Panc1 (cell line): ENCODE measurements around the gene ATXN1. TPM values are rescaled to one million over a fixed set of nuclear protein-coding genes. Genes with fewer than 3 reads are reported as not detected.
A peak's percentile ranks its signal among the peaks of the same experiment; 100 is the strongest.

Experiments used
- ATAC-seq: fragments of 200-7000 bp; cut with Tn5 transposase; 2 replicates; pipeline ENCODE4 v1.9.1; 2020; ENCODE audit warnings: mild to moderate bottlenecking, moderate library complexity
- BruUV-seq: library from RNA; stranded (reverse); fragments of 400-500 nt; replicated peaks from 2 replicates; lab custom pipeline; 2021; lab: Mats Ljungman, UMichigan
- CTCF ChIA-PET: fragments of 300-600 bp; sonication (Branson Sonifier 250); formaldehyde crosslinking; loops from one replicate; lab custom pipeline; 2022; ENCODE audit warnings: antibody characterized with exemption; lab: Charles Lee
- POLR2A ChIA-PET: fragments of 300-600 bp; sonication (Branson Sonifier 250); formaldehyde crosslinking; loops from one replicate; lab custom pipeline; 2022; ENCODE audit warnings: antibody characterized with exemption; lab: Charles Lee
- DNase-seq: peaks from one replicate; pipeline ENCODE4 v3.0.0-alpha.2; 2010; ENCODE audit warnings: low read depth, low spot score
- H3K27ac ChIP-seq: 2 replicates; pipeline ENCODE4 v1.5.1; 2011; ENCODE audit warnings: mild to moderate bottlenecking, low read length, inconsistent platforms
- H3K27me3 ChIP-seq: fragments of 200-500 bp; sonication (Bioruptor generic); 2 replicates; pipeline ENCODE4 v1.6.0; 2014; ENCODE audit warnings: low read length, inconsistent platforms; ENCODE audit not compliant: control insufficient read depth, insufficient read depth
- H3K36me3 ChIP-seq: fragments of 200-500 bp; sonication (Bioruptor generic); 2 replicates; pipeline ENCODE4 v1.5.1; 2014; ENCODE audit warnings: inconsistent platforms, mild to moderate bottlenecking, low read length, moderate library complexity; ENCODE audit not compliant: control insufficient read depth, insufficient read depth
- H3K4me1 ChIP-seq: 2 replicates; pipeline ENCODE4 v1.5.1; 2011; ENCODE audit warnings: inconsistent platforms, mild to moderate bottlenecking, low read length, moderate library complexity; ENCODE audit not compliant: control insufficient read depth, insufficient read depth
- H3K4me3 ChIP-seq, 2 experiments: 2 replicates each; pipeline ENCODE4 v1.5.1; 2011 to 2012; ENCODE audit warnings: low read depth in 2 of 2, low read length in 2 of 2, mild to moderate bottlenecking in 2 of 2, inconsistent platforms in 1 of 2, moderate library complexity in 1 of 2
- H3K9me3 ChIP-seq: fragments of 200-500 bp; sonication (Bioruptor generic); 2 replicates; pipeline ENCODE4 v1.5.1; 2014; ENCODE audit warnings: low read depth, mild to moderate bottlenecking, inconsistent platforms, low read length, moderate library complexity; ENCODE audit not compliant: control insufficient read depth, insufficient read depth
- POLR2AphosphoS5 ChIP-seq: IDR thresholded peaks from 2 replicates; pipeline ENCODE4 v1.6.1; 2012; ENCODE audit warnings: mild to moderate bottlenecking, low read depth, low read length, moderate library complexity
- SIN3A ChIP-seq: IDR thresholded peaks from 2 replicates; pipeline ENCODE4 v1.6.1; 2012; ENCODE audit warnings: low read depth, mild to moderate bottlenecking, low read length, moderate library complexity, borderline replicate concordance; ENCODE audit not compliant: insufficient read depth
- TCF7L2 ChIP-seq: IDR thresholded peaks from 2 replicates; pipeline ENCODE4 v1.6.1; 2011; ENCODE audit warnings: mild to moderate bottlenecking, low read depth, low read length, inconsistent platforms
- in situ Hi-C: cut with HindIII; loops from 2 replicates; pipeline ENCODE4 v1.10.0; 2016; ENCODE audit warnings: low sequenced_read_pairs, low pct_unique_long_range_greater_than_20kb
- intact Hi-C: fragments of 100-400 bp; cut with micrococcal nuclease; formaldehyde crosslinking; loops from one replicate; pipeline ENCODE4 v1.10.0; 2022; ENCODE audit not compliant: unreplicated experiment
- total RNA-seq: library from RNA; stranded (reverse); gene quantifications from one replicate; pipeline ENCODE4 v1.2.1, GENCODE V29; 2021; ENCODE audit not compliant: unreplicated experiment
- TF ChIP-seq, protein P1 (sequence below): fragments of 450-650 bp; IDR thresholded peaks from 2 replicates; pipeline ENCODE4 v1.5.1; 2017; ENCODE audit warnings: mild to moderate bottlenecking
- TF ChIP-seq, protein P2 (sequence below), 2 experiments: IDR thresholded peaks; 2 replicates each; pipeline ENCODE4 v1.6.1; 2011 to 2012; ENCODE audit warnings: low read depth in 2 of 2, control low read depth in 1 of 2, low read length in 1 of 2, mild to moderate bottlenecking in 1 of 2, moderate library complexity in 1 of 2; ENCODE audit not compliant: insufficient read depth in 1 of 2

Gene ATXN1
- total RNA-seq, 1 experiment from 2014 or later: 67.1 TPM

DNA sequence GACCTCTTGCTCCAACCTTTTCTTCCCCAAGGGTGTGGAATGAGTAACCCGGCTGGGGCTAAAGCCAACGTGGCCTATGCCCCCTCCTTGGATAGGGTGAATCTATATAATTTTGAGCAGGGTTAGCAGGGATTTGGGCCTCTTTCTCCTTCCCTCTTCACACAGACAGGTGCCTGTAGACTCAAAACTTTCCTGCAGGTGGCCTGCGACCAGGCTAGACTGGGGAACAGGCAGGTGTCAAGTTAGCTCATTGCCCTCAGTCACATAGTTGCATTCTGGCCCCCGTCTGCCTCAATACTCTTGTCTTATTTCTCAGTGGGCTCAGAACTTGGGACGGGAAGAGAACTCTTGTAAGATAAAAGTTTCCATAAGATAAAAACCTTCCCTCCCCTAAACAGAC lies 243.0 kb downstream of the ATXN1 start:
- no peak for TF ChIP-seq SIN3A
- no peaks in the 10 kb centered on the region for H3K27me3 ChIP-seq
- 0 out of 2 replicates have a peak, but pooled peaks cover 3% of the 10 kb centered on the region for H3K4me1 ChIP-seq
- peaks cover 2% of the 10 kb centered on the region; the same call in 1 of the 2 replicates for H3K36me3 ChIP-seq
- ATAC-seq (no peak), DNase-seq (no peak)
- no peaks in the 10 kb centered on the region for H3K9me3 ChIP-seq
- intact Hi-C loops (loop anchor here (10.0 kb wide), 1 partner anchor 247 kb away; the partner anchor contains the start of gene ATXN1), in situ Hi-C loops (no loop called here)
- H3K4me3 ChIP-seq: no peak overlapping the region
- H3K27ac ChIP-seq: no peak overlapping the region
- ChIA-PET CTCF (no interaction called here), POLR2A (no interaction called here)
- BruUV-seq: TSS peak; percentile 5

DNA sequence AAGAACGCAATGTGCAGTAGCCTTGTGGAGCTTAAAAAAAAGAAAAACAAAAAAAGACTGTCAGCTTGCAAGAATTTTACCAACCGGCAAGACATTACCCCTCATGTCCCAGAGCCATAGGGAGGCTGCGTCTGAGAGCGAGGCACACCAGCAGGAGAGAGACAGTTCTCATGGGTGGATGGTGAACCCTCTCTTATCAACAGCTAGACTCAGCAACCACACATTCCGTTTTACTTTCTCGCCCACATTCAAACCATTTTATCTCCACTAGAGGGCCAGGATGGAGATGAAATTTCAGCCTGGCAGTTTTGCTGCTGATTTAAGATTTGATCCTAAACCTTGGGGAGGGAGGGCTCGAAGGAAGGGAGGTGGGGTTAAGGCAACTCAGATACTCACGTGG lies 247.0 kb downstream of the ATXN1 start:
- in situ Hi-C loops: no loop called here
- Histone ChIP-seq H3K4me1 (0 out of 2 replicates have a peak, but pooled peaks cover 3% of the 10 kb centered on the region), H3K27ac (no peak overlapping the region), H3K4me3 (no peak overlapping the region), H3K36me3 (no peaks in the 10 kb centered on the region), H3K9me3 (no peaks in the 10 kb centered on the region), H3K27me3 (no peaks in the 10 kb centered on the region)
- ChIA-PET CTCF (interaction anchor here (0.5 to 1.1 kb wide), 3 partner anchors 174 to 248 kb away, joined by 3 to 4 read pairs (median 3); no protein-coding TSS in a partner anchor), POLR2A (no interaction called here)
- TF ChIP-seq, protein P1, sequence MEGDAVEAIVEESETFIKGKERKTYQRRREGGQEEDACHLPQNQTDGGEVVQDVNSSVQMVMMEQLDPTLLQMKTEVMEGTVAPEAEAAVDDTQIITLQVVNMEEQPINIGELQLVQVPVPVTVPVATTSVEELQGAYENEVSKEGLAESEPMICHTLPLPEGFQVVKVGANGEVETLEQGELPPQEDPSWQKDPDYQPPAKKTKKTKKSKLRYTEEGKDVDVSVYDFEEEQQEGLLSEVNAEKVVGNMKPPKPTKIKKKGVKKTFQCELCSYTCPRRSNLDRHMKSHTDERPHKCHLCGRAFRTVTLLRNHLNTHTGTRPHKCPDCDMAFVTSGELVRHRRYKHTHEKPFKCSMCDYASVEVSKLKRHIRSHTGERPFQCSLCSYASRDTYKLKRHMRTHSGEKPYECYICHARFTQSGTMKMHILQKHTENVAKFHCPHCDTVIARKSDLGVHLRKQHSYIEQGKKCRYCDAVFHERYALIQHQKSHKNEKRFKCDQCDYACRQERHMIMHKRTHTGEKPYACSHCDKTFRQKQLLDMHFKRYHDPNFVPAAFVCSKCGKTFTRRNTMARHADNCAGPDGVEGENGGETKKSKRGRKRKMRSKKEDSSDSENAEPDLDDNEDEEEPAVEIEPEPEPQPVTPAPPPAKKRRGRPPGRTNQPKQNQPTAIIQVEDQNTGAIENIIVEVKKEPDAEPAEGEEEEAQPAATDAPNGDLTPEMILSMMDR: peak; percentile 69
- TF ChIP-seq SIN3A: no peak
- intact Hi-C loops: loop anchor here (5.0 to 10.0 kb wide), 2 partner anchors 198 to 251 kb away; partner anchors contain the start of gene ATXN1
- no TSS peak for BruUV-seq
- ATAC-seq: peak; percentile 71
- DNase-seq: peak; percentile 10

DNA sequence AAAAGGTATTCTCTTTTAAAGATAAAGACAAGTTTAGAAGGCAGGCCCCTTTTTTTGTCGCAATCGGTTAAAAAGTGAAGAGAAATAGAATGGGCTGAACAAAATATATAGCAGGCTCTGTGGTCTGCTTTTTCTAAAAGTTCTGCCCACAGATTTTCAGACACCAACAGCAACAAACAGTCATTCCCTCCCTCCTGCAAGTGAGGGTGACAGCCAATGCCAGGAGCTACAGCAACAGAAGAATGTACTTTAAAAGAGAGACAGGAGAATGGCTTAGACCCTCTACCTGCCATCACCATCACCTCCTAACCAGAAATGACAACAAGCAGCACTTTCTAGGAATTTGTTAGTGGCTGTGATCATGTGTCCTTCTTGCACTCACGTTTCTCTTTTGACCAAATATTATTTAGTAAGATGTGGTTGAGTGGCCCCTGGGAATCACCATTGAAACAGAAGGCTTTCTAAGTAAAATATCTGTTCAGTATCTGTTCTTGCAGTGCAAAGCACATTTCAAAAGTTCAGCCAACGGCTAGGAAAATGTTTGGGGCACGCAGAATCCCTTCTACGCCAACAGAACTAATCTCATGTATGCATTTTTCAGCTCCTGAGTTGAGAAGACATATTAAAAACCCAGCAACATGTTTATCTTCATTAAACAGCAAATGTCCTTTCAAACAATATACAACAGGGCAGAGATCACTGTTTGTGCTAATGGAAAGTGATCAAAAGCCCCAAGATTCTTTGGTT lies 248.5 kb downstream of the ATXN1 start:
- CTCF ChIA-PET: interaction anchor here (0.5 kb wide), 1 partner anchor 238 kb away, joined by 4 read pairs; no protein-coding TSS in a partner anchor
- Histone ChIP-seq H3K4me3 (no peak overlapping the region), H3K27me3 (no peaks in the 10 kb centered on the region), H3K9me3 (no peaks in the 10 kb centered on the region), H3K36me3 (no peaks in the 10 kb centered on the region), H3K4me1 (0 out of 2 replicates have a peak, but pooled peaks cover 3% of the 10 kb centered on the region), H3K27ac (no peak overlapping the region)
- in situ Hi-C loops (no loop called here), intact Hi-C loops (loop anchor here (5.0 to 10.0 kb wide), 2 partner anchors 200 to 252 kb away; partner anchors contain the start of gene ATXN1)
- TF ChIP-seq POLR2AphosphoS5 (no peak), TCF7L2 (no peak), SIN3A (no peak)
- TF ChIP-seq, protein P2, sequence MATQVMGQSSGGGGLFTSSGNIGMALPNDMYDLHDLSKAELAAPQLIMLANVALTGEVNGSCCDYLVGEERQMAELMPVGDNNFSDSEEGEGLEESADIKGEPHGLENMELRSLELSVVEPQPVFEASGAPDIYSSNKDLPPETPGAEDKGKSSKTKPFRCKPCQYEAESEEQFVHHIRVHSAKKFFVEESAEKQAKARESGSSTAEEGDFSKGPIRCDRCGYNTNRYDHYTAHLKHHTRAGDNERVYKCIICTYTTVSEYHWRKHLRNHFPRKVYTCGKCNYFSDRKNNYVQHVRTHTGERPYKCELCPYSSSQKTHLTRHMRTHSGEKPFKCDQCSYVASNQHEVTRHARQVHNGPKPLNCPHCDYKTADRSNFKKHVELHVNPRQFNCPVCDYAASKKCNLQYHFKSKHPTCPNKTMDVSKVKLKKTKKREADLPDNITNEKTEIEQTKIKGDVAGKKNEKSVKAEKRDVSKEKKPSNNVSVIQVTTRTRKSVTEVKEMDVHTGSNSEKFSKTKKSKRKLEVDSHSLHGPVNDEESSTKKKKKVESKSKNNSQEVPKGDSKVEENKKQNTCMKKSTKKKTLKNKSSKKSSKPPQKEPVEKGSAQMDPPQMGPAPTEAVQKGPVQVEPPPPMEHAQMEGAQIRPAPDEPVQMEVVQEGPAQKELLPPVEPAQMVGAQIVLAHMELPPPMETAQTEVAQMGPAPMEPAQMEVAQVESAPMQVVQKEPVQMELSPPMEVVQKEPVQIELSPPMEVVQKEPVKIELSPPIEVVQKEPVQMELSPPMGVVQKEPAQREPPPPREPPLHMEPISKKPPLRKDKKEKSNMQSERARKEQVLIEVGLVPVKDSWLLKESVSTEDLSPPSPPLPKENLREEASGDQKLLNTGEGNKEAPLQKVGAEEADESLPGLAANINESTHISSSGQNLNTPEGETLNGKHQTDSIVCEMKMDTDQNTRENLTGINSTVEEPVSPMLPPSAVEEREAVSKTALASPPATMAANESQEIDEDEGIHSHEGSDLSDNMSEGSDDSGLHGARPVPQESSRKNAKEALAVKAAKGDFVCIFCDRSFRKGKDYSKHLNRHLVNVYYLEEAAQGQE (IDR thresholded peaks at IDR 0.05; ENCODE audit: insufficient read depth in 1 of 2, low read depth in 2 of 2, low read length in 1 of 2): no peak
- TF ChIP-seq, protein P1: no peak
- no peak for DNase-seq
- no TSS peak for BruUV-seq
- POLR2A ChIA-PET: no interaction called here
- ATAC-seq: no peak
